GM12872 (cell line): ENCODE results near the gene TDP1.

Source experiments
- TF ChIP-seq, protein P1 (sequence below): IDR thresholded peaks from 3 replicates; pipeline ENCODE4 v1.5.1; 2011; ENCODE audit warnings: low read depth, mild to moderate bottlenecking, low read length, moderate library complexity; ENCODE audit not compliant: insufficient read depth

Gene TDP1

GRCh38 chr14:89978656-89979055 lies 22.9 kb downstream of the TDP1 start:
- TF ChIP-seq, protein P1, sequence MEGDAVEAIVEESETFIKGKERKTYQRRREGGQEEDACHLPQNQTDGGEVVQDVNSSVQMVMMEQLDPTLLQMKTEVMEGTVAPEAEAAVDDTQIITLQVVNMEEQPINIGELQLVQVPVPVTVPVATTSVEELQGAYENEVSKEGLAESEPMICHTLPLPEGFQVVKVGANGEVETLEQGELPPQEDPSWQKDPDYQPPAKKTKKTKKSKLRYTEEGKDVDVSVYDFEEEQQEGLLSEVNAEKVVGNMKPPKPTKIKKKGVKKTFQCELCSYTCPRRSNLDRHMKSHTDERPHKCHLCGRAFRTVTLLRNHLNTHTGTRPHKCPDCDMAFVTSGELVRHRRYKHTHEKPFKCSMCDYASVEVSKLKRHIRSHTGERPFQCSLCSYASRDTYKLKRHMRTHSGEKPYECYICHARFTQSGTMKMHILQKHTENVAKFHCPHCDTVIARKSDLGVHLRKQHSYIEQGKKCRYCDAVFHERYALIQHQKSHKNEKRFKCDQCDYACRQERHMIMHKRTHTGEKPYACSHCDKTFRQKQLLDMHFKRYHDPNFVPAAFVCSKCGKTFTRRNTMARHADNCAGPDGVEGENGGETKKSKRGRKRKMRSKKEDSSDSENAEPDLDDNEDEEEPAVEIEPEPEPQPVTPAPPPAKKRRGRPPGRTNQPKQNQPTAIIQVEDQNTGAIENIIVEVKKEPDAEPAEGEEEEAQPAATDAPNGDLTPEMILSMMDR: no peak

- TF ChIP-seq, protein P1: no peak
Observed at GRCh38 chr14:89983375-89983774, 27.6 kb downstream of the TDP1 start.

DNA sequence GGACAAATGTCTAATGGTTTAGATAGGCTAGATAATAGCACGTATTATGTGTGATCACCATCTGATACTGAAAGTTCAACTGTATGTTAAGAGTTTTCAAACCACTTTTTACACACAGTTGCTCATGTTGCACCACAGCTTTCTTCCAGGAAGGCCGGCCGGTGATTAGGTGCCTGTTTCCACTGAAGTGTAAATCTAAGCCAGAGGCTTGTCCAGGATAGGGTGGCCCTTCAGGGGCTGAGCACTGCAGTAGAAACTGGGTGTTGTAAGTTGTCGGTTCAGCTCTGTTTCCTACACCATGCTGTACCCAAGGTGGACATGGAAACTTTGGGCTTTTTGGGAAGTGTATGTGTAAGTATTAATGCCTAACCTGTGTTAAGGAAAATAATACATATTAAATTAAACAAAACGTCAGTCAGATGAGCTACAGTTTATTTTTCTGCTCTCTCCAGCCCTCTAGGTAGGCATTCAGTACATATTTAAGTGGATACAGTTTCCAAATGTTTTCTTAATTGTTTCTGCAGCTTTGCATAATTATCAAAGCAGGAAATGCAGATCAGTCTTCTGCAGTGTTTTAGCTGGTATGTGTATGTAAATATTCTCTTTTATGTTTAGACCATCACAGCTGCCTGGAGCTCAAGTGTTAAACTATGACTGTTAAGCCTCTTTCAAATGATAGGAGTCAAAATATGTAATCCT lies 30.9 kb downstream of the TDP1 start:
- TF ChIP-seq, protein P1: no peak

DNA sequence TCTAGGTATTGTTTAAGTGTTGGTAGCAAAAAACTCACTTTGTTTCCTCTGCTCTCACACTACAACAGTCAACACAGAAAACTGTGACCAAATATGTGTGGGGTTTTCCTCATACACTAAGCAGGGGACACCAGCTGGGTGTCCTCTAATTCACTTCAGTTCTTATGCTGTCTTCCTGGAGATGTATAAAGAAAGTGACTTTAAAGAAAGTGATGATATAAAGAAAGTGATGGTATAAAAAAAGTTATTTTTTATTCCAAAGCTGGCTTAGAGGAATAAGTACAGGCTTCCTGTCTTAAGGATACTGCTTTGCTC lies 31.4 kb downstream of the TDP1 start:
- TF ChIP-seq, protein P1: no peak

GRCh38 chr14:89988787-89989186 lies 33.1 kb downstream of the TDP1 start:
- TF ChIP-seq, protein P1: no peak

- TF ChIP-seq, protein P1: no peak
Observed at GRCh38 chr14:89990218-89990617, 34.5 kb downstream of the TDP1 start.

DNA sequence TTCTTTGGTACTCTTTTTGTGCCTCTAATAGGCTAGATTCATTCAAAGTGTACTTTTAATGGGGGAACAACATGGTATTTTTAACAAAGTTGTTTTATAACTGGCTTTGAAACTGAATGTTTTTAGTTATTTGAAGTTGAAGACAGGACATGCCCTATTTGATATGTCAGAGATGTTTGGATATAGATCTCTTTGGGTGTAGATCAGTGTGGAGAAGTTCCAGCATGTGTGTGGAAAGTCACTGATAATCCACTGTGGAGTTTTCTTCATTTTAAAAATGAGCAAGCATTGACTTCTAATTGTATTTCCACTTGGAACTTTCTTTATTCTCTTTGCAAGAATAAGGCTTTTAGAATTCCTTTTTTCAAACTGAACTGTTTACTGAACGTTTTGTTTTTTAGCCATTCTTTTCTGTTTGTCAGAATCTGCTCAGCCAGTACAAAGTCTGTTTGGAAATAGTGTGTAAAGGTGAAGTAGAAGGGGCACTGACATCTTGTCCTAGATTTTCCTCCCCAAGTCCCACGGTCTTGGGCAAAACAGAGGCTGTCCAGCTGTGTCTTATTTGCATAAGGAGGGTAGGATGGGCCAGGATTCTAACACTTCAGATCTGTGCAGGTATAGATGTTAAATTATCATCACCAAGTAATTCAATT lies 35.0 kb downstream of the TDP1 start:
- TF ChIP-seq, protein P1: no peak
